HK-2 (cell line): ENCODE results near the gene NFU1.
"Not testable (repeated sequence)": the region's sequence is repeated elsewhere in the genome, so short reads cannot be mapped to it uniquely, and the experiment has no call there.

Source experiments
- DNase-seq: peaks from one replicate; pipeline ENCODE4 v3.0.0-alpha.2; 2018; ENCODE audit not compliant: unreplicated experiment

Gene NFU1

DNA sequence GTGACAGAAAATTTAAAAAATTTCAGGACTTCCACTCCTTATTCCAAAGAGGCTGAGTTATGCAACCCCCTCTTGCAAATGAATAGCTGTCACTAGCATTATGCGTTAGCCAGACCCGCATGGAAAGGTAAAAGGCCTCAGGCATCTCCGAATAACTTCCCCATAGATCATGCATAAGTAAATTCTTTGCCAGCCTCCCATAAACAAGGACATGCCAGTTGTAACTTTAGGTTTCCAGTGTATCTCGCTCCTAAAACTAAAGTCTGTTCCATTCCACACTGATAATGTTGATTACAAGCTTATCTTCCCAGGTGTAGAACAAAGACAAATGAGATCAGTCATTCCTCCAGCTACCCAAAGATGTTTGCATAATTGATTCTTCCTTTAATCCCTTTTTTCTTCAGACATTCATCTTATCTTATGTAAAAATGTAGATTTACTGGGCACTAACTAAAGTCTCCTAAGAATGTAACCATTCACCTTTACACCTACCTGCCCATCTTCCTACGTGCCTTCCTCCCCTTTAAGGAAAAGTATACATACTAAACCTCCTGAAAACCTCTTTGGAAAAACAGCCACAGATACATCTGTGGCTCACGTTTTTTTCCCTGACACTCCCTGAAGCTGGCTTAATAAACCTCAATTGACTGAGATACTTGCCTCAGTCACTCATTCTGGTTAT, 13.6 kb upstream of the NFU1 start:
- DNase-seq: no peak

DNA sequence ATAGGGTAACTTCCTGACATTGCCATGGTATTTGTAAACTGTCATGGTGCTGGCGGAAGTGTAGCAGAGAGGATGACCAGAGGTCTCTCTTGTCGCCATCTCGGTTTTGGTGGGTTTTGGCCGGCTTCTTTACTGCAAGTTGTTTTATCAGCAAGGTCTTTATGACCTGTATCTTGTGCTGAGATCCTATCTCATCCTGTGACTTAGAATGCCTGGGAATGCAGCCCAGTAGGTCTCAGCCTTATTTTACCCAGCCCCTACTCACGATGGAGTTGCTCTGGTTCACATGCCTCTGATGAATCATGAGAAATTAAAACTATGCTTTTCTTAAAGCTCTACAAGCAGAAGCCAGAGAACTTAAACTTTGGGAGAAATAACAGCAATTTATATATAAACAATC, 12.7 kb upstream of the NFU1 start:
- no peak for DNase-seq

DNA sequence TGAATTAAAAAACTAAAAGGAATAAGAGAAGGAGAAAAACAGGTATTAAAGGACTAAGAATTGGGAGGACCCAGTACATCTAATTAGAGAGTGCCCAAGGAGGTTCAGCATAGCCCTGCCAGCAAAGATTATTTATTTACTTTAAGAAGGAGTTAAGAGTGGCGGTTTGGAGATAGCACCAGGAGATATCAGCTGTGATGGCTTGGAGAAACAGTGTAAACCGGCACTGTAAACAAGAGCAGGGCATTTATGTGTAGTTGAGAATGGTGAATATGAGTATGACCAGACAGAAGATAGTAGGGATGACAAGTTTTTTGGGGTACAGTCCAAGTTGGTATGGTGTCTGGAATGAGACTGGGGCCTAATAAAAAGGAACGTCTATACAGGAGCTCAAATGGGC, 6.4 kb upstream of the NFU1 start:
- DNase-seq: not testable (repeated sequence)

DNA sequence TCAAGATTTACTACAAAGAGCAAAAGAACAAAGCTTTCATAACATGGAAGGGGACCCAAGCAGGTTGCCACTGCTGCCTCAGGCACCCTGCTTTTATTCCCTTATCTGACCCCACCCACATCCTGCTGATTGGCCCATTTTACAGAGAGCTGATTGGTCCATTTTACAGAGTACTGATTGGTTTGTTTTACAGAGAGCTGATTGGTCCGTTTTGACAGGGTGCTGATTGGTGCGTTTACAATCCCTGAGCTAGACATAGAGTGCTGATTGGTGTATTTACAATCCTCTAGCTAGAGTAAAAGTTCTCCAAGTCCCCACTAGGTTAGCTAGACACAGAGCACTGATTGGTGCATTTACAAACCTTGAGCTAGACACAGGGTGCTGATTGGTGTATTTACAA, 2.3 kb upstream of the NFU1 start:
- not testable (repeated sequence) for DNase-seq

DNA sequence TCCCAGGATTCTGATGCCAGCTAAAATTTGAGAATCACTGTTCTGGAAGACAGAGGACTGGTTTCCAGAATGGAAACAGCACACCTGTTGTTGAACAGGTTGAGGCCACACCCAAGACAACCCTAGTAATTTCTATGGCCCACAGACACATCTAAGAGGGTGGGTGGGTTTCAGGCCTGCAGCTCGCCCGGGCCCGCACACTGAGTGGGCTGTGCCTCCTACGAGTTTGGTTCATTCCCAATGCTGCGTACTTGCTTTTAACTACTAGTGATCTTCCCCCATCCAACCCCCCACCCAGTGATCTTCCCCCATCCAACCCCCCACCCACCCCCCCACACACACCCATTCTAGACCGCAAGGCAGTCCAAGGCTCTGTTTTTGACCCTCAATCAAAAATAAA, 1.3 kb upstream of the NFU1 start:
- no peak for DNase-seq

DNA sequence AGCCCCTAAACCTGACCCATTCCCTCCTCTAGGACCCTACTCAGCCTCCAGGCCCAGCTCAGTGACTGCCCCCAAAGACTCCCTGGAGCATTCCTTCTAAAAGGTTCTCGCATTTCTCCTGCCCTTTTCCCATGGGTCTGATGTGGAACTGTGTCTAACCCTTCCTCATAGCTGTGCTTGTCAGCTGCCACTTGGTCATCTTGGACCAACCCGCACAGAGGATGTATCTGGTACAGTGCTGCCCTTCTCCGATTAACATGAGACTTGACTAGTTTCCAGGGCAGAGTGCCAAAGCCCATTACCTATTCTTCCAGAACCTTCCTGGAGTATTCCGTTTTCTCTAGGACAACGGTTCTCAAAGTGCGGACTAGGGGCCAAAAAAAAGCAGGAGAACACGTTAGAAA, 518 bp upstream of the NFU1 start:
- no peak for DNase-seq

DNA sequence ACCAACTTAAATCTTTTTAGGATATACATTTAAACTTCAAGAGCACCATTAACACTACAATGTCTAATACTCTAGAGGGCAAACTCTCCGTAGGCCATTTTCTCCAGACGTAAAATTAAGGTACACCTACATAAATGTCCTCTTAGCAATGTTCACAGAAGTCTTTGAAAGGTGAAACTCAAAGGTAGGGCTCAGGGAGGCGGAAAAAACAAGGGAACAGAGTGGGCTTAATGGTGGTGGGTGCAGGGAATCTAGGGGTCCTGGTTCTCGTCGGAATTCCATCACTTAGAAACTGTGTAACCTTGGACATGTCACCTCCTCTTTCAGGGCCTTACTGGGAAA, 668 bp downstream of the NFU1 start:
- DNase-seq: no peak

DNA sequence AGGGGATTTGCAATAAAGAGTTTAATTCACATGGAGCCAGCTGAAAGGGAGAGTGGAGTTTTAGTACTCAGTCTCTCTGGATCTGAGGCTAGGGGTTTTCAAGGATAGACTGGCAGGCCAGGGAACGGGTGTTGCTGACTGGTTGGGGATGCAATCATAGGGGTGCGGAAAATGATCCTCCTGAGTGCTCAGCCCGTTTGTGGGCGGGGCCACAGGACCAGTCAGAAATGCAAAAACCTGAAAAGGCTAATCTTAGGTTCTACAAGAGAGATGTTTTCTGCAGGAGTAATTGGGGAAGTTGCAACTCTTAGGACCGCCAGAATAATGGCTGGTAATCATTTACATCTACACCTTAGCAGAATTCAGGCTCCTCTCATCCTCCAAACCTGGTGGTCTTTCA, 2.5 kb downstream of the NFU1 start:
- DNase-seq: no peak

DNA sequence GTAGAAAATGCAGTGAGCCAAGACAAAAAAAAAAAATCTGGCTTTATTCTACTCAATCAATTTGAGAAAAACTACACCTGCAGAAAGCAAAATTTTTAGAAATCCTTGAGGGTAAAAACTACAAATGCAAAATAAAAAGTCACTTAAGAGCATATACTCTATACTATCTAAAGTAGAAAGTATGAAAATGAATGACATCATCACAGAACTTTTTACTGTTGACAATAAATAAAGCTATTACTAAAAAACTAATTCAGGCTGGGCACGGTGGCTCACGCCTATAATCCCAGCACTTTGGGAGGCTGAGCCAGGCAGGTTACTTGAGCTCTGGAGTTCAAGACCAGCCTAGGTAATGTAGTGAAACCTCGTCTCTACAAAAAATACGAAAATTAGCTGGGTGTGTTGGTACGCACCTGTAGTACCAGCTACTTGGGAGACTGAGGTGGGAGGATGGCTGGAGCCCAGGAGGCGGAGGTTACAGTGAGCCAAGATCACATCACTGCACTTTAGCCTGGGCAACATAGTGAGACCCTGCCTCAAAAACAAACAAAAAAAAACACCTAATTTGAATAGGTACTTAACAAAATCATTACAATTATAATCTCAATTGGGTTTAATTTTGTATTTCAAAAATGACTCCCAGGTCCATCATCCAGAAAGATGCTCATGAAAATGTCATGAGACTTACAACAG, 7.6 kb downstream of the NFU1 start:
- DNase-seq: no peak

DNA sequence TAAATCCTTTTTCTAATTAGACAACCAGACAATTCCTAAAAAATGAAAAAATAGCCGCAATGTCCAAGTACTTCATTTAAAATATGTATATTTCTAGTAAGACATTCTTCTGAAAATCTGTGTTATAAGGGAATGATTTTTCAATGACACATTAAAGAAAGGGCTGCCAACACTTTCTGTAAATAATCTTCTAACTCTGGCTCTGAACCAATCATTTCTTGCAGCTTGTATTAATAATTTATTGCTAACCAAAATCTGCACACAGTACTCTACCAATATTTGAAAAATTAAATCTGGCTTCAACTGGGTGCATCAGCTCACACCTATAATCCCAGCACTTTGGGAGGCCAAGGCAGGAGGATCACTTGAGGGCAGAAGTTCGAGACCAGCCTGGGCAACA, 8.3 kb downstream of the NFU1 start:
- no peak for DNase-seq

DNA sequence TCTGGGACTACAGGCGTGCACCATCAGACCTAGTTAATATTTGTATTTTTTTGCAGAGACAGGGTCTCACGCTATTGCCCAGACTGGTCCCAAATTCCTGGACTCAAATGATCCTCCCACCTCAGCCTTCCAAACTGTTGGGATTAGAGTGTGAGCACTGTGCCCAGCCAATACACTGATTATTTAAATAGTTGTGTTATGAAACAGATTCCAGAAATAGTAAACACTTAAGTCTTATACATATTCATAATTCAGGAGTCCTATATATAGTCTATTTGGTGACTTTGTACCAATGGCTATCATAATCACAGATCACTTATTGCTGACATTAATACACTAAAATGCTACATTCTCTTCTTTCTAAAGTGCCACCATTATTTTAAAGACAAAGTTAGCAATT, 12.8 kb downstream of the NFU1 start:
- DNase-seq: no peak

DNA sequence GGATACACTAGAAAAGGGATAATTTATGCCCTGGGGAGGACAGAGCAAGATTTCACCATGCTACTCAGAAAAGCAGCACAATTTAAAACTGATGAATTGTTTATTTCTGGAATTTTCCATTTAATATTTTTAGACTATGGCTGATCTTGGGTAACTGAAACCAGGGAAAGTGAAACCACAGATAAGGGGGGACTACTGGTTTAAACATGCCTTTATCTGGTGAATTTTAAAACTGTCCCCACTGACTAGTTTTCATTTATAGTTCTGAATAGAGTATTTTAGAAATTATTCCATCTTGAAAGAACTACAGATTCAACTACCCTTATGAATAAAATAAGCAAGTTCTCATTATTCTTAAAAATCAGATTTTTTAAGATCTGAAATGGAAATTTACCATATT, 15.0 kb downstream of the NFU1 start:
- DNase-seq: no peak

DNA sequence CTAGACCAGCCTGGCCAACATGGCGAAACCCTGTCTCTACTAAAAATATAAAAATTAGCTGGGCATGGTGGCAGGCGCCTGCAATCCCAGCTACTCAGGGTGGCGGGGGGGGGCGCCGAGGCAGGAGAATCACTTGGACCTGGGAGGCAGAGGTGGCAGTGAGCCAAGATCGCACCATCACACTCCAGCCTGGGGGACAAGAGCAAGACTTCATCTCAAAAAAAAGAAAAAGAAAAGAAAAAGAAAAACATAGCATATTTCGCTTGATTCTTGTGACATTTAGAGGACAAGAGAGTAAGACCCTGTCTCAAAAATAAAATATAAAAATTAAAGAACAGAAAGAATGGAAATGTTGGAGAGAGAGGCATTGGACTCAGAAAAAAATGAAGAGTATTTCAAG, 18.1 kb downstream of the NFU1 start:
- not testable (repeated sequence) for DNase-seq

DNA sequence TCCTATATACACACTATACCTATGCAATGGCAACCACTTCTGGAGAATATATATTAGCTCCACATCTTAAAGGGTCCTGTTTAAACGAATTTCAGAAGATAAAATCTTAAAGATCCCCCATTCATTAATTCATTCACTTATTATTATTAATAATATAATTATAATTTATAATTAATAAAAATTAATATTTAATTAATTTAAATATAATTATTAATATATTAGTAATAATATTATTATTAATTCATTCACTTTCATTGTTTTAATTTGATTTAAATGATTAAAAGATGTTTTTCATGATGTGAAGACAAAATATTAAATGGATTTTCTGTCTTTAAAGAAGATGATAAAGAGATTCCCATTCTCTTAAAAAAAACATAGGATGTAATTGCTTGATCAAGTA, 21.1 kb downstream of the NFU1 start:
- no peak for DNase-seq

DNA sequence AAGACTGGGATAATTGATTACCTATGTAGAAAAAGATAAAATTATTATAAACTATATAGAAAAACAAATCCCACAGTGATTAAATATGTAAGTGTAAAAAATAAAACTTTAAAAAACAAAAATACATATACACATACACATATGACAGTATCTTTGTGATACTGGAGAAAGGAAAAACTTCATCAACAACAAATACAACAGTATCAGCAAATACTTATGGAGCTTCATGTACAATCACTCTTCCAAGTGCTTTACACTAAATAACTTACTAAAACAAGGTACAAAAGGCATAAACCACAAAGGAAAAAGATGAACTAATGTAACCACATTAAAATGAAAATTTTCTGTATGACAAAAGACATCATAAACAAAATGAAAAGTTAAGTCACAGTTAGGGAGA, 26.1 kb downstream of the NFU1 start:
- no peak for DNase-seq

DNA sequence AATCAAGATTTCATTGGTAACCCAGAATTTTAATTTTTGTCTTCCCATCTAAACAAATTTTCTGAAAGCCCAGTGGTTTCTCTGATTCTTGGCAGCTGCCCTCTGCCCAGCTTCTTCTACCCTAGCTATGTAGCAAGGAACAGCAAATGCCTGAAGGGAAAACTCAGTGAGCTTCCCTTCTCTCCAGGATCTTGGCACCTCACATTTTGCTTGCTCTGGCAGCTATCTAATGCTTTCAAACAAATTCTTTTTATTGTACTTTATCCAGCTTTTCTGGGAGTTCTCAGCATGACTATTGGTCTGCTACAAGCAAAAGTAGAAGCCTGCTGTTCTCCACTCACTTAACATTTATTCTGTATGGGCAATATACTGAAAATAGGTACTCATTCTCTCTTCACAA, 31.9 kb downstream of the NFU1 start:
- no peak for DNase-seq

DNA sequence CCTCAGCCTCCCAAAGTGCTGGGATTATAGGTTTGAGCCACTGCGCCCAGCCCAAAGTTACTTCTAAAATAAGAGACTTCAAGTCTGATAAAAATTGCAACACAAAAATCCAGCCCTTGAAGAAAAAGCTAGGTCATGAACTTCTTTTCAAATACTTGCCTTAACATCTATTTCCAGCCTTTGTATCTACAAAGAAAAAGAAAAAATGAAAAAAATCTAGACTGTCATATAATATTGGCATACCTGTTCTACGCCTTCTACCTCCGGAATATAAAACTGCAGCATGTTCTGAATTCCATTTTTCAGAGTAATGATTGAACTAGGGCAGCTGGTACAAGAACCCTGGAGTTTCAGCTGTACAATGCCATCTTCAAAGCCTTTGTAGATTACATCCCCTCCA, 37.1 kb downstream of the NFU1 start:
- DNase-seq: no peak

DNA sequence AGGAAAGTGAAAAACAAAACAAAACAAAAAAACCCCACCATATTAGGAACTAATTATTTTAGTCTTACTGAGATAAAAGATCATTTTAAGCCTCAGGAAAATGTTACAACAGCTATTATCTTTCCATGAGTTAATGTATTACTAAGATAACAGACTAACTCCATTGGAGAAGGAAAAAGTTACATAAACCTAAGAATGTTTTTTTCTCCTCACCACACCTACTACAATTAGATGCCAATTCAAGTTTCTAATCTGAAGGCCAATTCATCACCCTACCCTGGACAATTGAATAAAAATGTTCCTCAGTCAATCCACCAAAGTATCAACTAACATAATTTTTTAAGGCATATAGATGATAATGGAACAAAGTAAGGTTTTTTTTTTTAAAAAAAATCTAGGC, 40.0 kb downstream of the NFU1 start:
- DNase-seq: no peak

DNA sequence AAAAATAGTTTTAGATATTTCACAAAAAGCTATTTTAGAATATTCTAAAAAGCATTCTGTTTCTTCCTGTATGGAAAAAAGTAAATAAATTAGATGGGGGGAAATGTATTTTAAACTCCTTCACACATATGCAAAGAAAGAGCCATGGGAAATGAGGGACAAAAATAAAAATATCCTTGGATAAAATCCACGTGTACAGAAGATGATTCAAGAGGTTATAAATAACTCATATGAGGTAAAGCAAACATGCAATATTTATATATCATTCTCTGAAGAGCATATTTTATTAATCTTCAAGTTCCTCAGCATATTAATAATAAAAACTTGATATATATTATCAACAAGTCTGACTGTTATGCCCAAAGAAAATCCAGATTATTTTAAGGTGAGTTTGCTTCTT, 41.4 kb downstream of the NFU1 start:
- DNase-seq: no peak

DNA sequence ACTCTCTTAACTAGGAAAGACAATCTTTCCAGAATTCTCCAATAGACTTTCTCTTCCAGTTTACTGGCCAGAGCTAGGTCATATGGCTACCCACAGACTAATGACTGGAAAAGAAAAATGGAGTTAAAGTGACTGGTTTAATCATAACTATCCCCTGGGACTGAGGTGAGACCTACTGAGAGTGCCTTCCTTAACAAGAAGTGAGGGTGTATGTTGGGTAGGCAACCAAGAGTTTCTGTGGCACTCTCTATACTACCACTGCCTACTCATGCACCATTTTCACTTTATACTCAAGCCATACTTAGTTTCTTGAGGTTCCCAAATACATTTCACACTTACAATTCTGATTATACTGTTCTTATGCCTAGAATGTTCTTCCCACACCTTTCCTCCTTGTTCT, 43.3 kb downstream of the NFU1 start:
- DNase-seq: no peak

DNA sequence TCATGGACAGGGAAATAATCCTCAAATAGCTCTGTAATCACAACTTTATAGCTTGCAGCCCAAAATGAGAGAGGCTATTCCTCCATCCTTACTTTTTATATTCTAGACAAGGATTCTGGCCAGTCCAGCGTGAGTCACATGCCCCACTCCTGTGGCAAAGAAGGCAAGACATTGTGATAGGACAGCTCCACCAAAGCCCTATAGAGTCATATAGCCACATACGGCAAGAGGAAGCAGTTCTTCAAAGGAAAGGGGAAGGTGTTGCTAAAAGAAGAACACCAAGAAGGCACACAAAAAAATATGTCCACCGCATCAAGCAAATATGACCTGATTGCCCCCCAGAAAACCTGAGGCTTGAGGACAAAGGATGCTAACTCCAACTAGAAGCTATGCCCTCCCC, 46.8 kb downstream of the NFU1 start:
- no peak for DNase-seq

DNA sequence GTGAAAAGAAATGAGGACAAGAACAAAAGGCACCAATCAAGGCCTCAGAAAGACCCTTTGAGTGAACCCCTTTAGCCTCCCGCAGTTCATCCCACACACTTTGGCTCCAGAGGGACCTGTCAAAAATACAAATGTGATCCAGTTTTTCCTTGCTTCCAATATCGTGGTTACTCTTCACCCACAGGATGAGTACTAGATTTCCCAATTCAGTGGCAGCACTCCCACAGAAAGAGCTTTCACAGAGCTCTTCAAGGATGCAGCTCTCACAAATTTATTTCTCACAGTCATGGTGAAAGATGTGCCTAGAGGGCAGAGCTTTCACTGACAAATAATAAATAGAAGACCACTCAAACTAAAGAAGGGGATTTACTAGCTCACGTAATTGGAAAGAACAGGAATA, 47.2 kb downstream of the NFU1 start:
- no peak for DNase-seq

DNA sequence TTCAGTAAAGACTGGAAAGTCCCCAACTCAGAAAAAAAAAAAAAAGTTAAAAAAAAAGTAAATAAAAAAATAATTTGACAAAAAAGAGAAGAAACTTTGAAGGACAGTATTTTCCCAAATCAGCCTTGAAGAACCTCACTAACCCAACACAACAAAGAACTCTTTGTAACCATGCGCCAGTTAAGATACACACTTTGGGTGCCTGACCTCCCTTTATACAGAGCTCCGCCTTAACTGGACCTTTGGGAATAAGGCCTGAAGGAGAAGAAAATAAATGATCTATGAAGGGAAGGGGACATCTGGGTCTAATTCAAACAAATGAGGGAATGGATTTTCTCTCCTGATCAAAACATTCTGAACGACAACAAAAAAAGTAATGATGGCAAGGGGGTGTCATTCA, 48.0 kb downstream of the NFU1 start:
- DNase-seq: no peak
